Activated B cell treated with CpG ODN at 0.5 μM for 24 hours (primary cell): Measurements from ENCODE around the gene HDAC1. TPM values are rescaled to one million over a fixed set of nuclear protein-coding genes. Genes with fewer than 3 reads are reported as not detected.

Experiments
- ATAC-seq: fragments of 200-7000 bp; cut with Tn5 transposase; one replicate; pipeline ENCODE4 v1.10.0; 2021; ENCODE audit warnings: low read depth, mild to moderate bottlenecking, moderate library complexity
- CTCF ChIA-PET: fragments of 350-600 bp; sonication (Branson Sonifier 250); formaldehyde crosslinking; loops from one replicate; lab custom pipeline; 2021; ENCODE audit warnings: antibody characterized with exemption; lab: Charles Lee
- POLR2A ChIA-PET: fragments of 350-600 bp; sonication (Branson Sonifier 250); formaldehyde crosslinking; loops from one replicate; lab custom pipeline; 2021; ENCODE audit warnings: antibody characterized with exemption; lab: Charles Lee
- DNase-seq: peaks from one replicate; pipeline ENCODE4 v3.0.0; 2022
- H3K27ac Mint-ChIP-seq: one replicate; pipeline ENCODE4 v1.8.0; 2020; ENCODE audit warnings: mixed read lengths
- H3K27me3 Mint-ChIP-seq: one replicate; pipeline ENCODE4 v1.8.0; 2021; ENCODE audit warnings: mixed read lengths
- H3K36me3 Mint-ChIP-seq: one replicate; pipeline ENCODE4 v1.8.0; 2021; ENCODE audit warnings: low read depth, mixed read lengths
- H3K4me1 Mint-ChIP-seq: one replicate; pipeline ENCODE4 v1.8.0; 2021; ENCODE audit warnings: mixed read lengths
- H3K4me3 Mint-ChIP-seq: one replicate; pipeline ENCODE4 v1.8.0; 2020; ENCODE audit warnings: mild to moderate bottlenecking, mixed read lengths
- H3K9me3 Mint-ChIP-seq: one replicate; pipeline ENCODE4 v1.8.0; 2020; ENCODE audit warnings: mixed read lengths
- CTCF ChIP-seq: fragments of 200-600 bp; IDR thresholded peaks from one replicate; pipeline ENCODE4 v1.8.0; 2022; ENCODE audit warnings: antibody characterized with exemption, mild to moderate bottlenecking
- intact Hi-C: fragments of 100-400 bp; cut with micrococcal nuclease; formaldehyde crosslinking; loops from one replicate; pipeline ENCODE4 v1.15.1; 2024
- total RNA-seq: library from RNA; stranded (reverse); gene quantifications from 2 replicates; pipeline ENCODE4 v1.2.3, GENCODE V29; 2022

HDAC1 gene
- total RNA-seq, 1 donor from 2014 or later: 212 TPM

- H3K9me3 Mint-ChIP-seq: no peaks in the 10 kb centered on the region
- no peak overlapping the region for H3K4me3 Mint-ChIP-seq
- H3K27ac Mint-ChIP-seq: no peak overlapping the region
- ChIA-PET POLR2A (interaction anchor here (5.5 kb wide), 1 partner anchor 22 kb away, joined by 75 read pairs; the partner anchor contains the start of gene MARCKSL1), CTCF (no interaction called here)
- H3K36me3 Mint-ChIP-seq: no peaks in the 10 kb centered on the region
- no peak for DNase-seq
- no peak for ATAC-seq
- peaks cover 29% of the 10 kb centered on the region for H3K4me1 Mint-ChIP-seq
- intact Hi-C loops: no loop called here
- H3K27me3 Mint-ChIP-seq: no peaks in the 10 kb centered on the region
- no peak for TF ChIP-seq CTCF
These were observed 65.7 kb downstream of the HDAC1 start for GRCh38 chr1:32357614-32358013.

DNA sequence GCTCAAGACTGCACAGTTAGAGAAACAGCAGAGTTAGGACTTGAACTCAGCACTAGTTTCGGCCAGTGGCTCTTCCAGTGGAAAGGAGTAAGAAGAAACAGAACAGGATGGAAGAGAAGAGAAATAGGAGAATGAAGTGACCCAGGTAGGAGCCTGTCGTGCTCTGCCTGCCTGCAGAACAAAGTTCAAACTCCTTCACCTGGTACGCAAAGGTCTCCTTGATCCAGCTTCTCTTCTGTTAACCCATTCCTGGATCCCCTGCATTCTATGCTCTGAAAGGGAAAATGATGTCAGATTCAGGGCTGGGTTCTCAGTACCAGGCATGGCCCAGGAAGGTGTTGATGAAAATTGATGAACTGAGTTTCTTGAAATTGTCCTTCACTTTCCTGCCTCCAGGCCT, 66.6 kb downstream of the HDAC1 start:
- ChIA-PET POLR2A (interaction anchor here (5.5 kb wide), 1 partner anchor 23 kb away, joined by 75 read pairs; the partner anchor contains the start of gene MARCKSL1), CTCF (interaction anchor here (1.7 kb wide), 1 partner anchor 23 kb away, joined by 5 read pairs; the partner anchor contains the start of gene MARCKSL1)
- Mint-ChIP-seq H3K27ac (no peak overlapping the region), H3K9me3 (no peaks in the 10 kb centered on the region), H3K4me1 (peaks cover 29% of the 10 kb centered on the region), H3K36me3 (no peaks in the 10 kb centered on the region), H3K4me3 (no peak overlapping the region), H3K27me3 (no peaks in the 10 kb centered on the region)
- ATAC-seq (no peak), DNase-seq (no peak)
- intact Hi-C loops: no loop called here
- TF ChIP-seq CTCF: no peak

DNA sequence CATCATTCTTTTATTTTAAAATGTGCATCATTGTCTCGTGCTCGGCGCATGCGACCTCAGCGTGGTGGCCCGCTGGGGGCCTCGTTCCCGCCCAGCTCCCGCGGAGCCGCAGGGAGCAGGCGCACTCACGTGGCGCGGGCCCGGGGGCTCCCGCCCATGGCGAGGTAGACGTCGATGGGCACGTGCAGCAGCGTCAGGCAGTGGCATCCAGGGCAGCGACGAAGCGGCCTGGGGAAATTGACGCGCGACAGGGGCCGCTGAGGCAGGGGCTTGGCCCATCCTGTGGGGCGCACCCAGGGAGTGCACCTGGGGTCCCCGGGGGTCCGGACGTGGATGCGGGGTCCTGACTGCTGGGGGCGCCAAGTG, 69.4 kb downstream of the HDAC1 start:
- no peak for ATAC-seq
- no peaks in the 10 kb centered on the region for H3K27me3 Mint-ChIP-seq
- no peaks in the 10 kb centered on the region for H3K9me3 Mint-ChIP-seq
- H3K4me3 Mint-ChIP-seq: peak overlapping the region; percentile 71
- H3K36me3 Mint-ChIP-seq: peaks cover 21% of the 10 kb centered on the region
- ChIA-PET POLR2A (interaction anchor here (2.8 to 5.5 kb wide), 3 partner anchors 9 to 33 kb away, joined by 10 to 75 read pairs (median 35); partner anchors contain the start of genes BSDC1 and MARCKSL1), CTCF (interaction anchor here (1.2 to 1.7 kb wide), 2 partner anchors 10 to 146 kb away, joined by 3 to 4 read pairs; no protein-coding TSS in a partner anchor)
- no peak for TF ChIP-seq CTCF
- peaks cover 31% of the 10 kb centered on the region for H3K4me1 Mint-ChIP-seq
- DNase-seq: no peak
- intact Hi-C loops: loop anchor here (5.0 kb wide), 2 partner anchors 39 to 144 kb away; no protein-coding TSS in a partner anchor
- H3K27ac Mint-ChIP-seq: no peak overlapping the region

- peak overlapping the region; percentile 58 for H3K4me3 Mint-ChIP-seq
- DNase-seq: peak; percentile 46
- H3K36me3 Mint-ChIP-seq: peaks cover 26% of the 10 kb centered on the region
- TF ChIP-seq CTCF: no peak
- H3K27me3 Mint-ChIP-seq: no peaks in the 10 kb centered on the region
- no peaks in the 10 kb centered on the region for H3K9me3 Mint-ChIP-seq
- H3K27ac Mint-ChIP-seq: peak overlapping the region; percentile 65
- ChIA-PET POLR2A (interaction anchor here (1.6 to 5.5 kb wide), 4 partner anchors 10 to 70 kb away, joined by 4 to 75 read pairs (median 22); partner anchors contain the start of genes BSDC1, HDAC1 and MARCKSL1), CTCF (interaction anchor here (1.7 kb wide), 1 partner anchor 146 kb away, joined by 4 read pairs; no protein-coding TSS in a partner anchor)
- intact Hi-C loops: loop anchor here (1.0 to 5.0 kb wide), 3 partner anchors 27 to 145 kb away; no protein-coding TSS in a partner anchor
- H3K4me1 Mint-ChIP-seq: peaks cover 31% of the 10 kb centered on the region
- peak; percentile 38 for ATAC-seq
These were observed 70.0 kb downstream of the HDAC1 start for GRCh38 chr1:32361674-32362473.
